HepG2 (cell line): ENCODE results near the gene ZBTB22. TPM values are rescaled to one million over a fixed set of nuclear protein-coding genes. Genes with fewer than 3 reads are reported as not detected.

Experiments used
- CHD2 ChIP-seq: IDR thresholded peaks from 2 replicates; pipeline ENCODE4 v1.6.1; 2011; ENCODE audit warnings: low read depth, low read length, improper control_type of control experiment
- MED8 ChIP-seq: sonication (generic); formaldehyde crosslinking; IDR thresholded peaks from 2 replicates; pipeline ENCODE4 v1.8.1; 2023; ENCODE audit warnings: mild to moderate bottlenecking, missing genetic modification reagents; ENCODE audit not compliant: insufficient replicate concordance
- MLXIP ChIP-seq: sonication (generic); formaldehyde crosslinking; IDR thresholded peaks from 2 replicates; pipeline ENCODE4 v1.9.0; 2021; ENCODE audit warnings: missing genetic modification reagents, borderline replicate concordance
- MNT ChIP-seq: fragments of 450-650 bp; IDR thresholded peaks from 2 replicates; pipeline ENCODE4 v1.6.1; 2016
- NCOR1 ChIP-seq: fragments of 200-600 bp; sonication (generic); IDR thresholded peaks from 2 replicates; pipeline ENCODE4 v1.7.0; 2017; ENCODE audit warnings: antibody characterized with exemption, low read length, borderline replicate concordance
- NR2F2 ChIP-seq: IDR thresholded peaks from 2 replicates; pipeline ENCODE4 v1.6.1; 2012; ENCODE audit warnings: low read depth, inconsistent platforms, borderline replicate concordance
- ZBTB46 ChIP-seq: sonication (generic); formaldehyde crosslinking; IDR thresholded peaks from 2 replicates; pipeline ENCODE4 v1.4.0; 2020; ENCODE audit warnings: mild to moderate bottlenecking, missing genetic modification reagents, borderline replicate concordance
- ZNF30 ChIP-seq: sonication (generic); formaldehyde crosslinking; IDR thresholded peaks from 2 replicates; pipeline ENCODE4 v1.5.0; 2020; ENCODE audit warnings: mild to moderate bottlenecking, missing genetic modification reagents
- ZNF326 ChIP-seq: sonication (generic); formaldehyde crosslinking; IDR thresholded peaks from 2 replicates; pipeline ENCODE4 v1.4.0; 2020; ENCODE audit warnings: missing genetic modification reagents, borderline replicate concordance
- ZNF451 ChIP-seq: sonication (generic); formaldehyde crosslinking; IDR thresholded peaks from 2 replicates; pipeline ENCODE4 v1.5.0; 2020; ENCODE audit warnings: mild to moderate bottlenecking, missing genetic modification reagents
- ZNF768 ChIP-seq: sonication (generic); formaldehyde crosslinking; IDR thresholded peaks from 2 replicates; pipeline ENCODE4 v1.4.0; 2020; ENCODE audit warnings: missing genetic modification reagents
- polyA plus RNA-seq, 8 experiments: library from polyadenylated mRNA; depleted of rRNA in 3 of 8; stranded (reverse) in 7 of 8; unstranded in 1 of 8; fragments of >200 nt; fragmentation: Illumina TruSeq in 4 of 8; extraction: Trizol in 4 of 8; gene quantifications; 2 replicates each; pipeline versions ENCODE4 v1.2.1 to v1.2.3, GENCODE V29; 2011 to 2016; ENCODE audit warnings: low read depth in 4 of 8, missing spikeins in 1 of 8, mixed read lengths in 1 of 8; ENCODE audit not compliant: insufficient read depth in 1 of 8
- total RNA-seq, 5 experiments: library from RNA; depleted of rRNA; stranded (reverse); fragments of >200 nt; fragmentation: Illumina TruSeq; extraction: Trizol; gene quantifications; 2 replicates each; pipeline ENCODE4 v1.2.3, GENCODE V29; 2016; ENCODE audit warnings: low read depth in 1 of 5
- TF ChIP-seq, protein P1 (sequence below): sonication (generic); formaldehyde crosslinking; IDR thresholded peaks from 2 replicates; pipeline ENCODE4 v1.4.0; 2020; ENCODE audit warnings: missing genetic modification reagents
- TF ChIP-seq, protein P2 (sequence below): sonication (generic); formaldehyde crosslinking; IDR thresholded peaks from 2 replicates; pipeline ENCODE4 v1.4.0; 2020; ENCODE audit warnings: low read depth, missing genetic modification reagents

The ZBTB22 gene
- total and polyA plus RNA-seq, 2 of the 13 experiments (the other 11 are each of a cell fraction or from before 2014, with no cell fraction given): 8.0 to 10.6 TPM

DNA sequence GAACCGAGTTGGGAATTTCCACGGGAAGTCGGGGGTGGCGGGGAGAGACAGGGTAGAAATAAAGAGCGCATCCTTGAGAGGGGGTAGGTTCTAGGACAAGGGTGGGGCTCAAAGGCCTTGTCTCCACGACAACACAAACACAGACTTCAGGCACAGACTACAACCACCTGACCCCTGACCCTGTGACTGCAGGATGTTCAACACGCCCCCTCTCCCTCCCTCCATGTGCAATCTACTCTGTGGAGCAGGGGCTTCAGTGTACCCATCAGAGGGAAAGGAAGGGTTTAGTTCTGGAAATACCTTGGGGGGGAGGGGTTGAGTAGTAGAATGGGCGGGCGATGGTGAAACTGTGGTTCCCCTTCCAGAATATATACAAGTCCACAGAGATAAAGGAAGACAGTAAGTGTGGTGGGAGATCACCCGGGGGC lies 3.0 kb downstream of the ZBTB22 start (continued):
- TF ChIP-seq ZNF30 (CRISPR knock-in tag): no peak
- TF ChIP-seq, protein P1, sequence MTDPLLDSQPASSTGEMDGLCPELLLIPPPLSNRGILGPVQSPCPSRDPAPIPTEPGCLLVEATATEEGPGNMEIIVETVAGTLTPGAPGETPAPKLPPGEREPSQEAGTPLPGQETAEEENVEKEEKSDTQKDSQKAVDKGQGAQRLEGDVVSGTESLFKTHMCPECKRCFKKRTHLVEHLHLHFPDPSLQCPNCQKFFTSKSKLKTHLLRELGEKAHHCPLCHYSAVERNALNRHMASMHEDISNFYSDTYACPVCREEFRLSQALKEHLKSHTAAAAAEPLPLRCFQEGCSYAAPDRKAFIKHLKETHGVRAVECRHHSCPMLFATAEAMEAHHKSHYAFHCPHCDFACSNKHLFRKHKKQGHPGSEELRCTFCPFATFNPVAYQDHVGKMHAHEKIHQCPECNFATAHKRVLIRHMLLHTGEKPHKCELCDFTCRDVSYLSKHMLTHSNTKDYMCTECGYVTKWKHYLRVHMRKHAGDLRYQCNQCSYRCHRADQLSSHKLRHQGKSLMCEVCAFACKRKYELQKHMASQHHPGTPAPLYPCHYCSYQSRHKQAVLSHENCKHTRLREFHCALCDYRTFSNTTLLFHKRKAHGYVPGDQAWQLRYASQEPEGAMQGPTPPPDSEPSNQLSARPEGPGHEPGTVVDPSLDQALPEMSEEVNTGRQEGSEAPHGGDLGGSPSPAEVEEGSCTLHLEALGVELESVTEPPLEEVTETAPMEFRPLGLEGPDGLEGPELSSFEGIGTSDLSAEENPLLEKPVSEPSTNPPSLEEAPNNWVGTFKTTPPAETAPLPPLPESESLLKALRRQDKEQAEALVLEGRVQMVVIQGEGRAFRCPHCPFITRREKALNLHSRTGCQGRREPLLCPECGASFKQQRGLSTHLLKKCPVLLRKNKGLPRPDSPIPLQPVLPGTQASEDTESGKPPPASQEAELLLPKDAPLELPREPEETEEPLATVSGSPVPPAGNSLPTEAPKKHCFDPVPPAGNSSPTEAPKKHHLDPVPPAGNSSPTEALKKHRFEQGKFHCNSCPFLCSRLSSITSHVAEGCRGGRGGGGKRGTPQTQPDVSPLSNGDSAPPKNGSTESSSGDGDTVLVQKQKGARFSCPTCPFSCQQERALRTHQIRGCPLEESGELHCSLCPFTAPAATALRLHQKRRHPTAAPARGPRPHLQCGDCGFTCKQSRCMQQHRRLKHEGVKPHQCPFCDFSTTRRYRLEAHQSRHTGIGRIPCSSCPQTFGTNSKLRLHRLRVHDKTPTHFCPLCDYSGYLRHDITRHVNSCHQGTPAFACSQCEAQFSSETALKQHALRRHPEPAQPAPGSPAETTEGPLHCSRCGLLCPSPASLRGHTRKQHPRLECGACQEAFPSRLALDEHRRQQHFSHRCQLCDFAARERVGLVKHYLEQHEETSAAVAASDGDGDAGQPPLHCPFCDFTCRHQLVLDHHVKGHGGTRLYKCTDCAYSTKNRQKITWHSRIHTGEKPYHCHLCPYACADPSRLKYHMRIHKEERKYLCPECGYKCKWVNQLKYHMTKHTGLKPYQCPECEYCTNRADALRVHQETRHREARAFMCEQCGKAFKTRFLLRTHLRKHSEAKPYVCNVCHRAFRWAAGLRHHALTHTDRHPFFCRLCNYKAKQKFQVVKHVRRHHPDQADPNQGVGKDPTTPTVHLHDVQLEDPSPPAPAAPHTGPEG: no peak
- TF ChIP-seq ZNF326: no peak
- TF ChIP-seq ZBTB46 (CRISPR knock-in tag): no peak
- TF ChIP-seq ZNF451 (CRISPR knock-in tag): no peak
- TF ChIP-seq MNT: peak; percentile 35; the same call in 1 of the 2 replicates
- TF ChIP-seq MLXIP (CRISPR knock-in tag): no peak
- TF ChIP-seq NR2F2: peak; percentile 71; the same call in 1 of the 2 replicates
- TF ChIP-seq MED8 (CRISPR knock-in tag): no peak
- TF ChIP-seq NCOR1: 0 out of 2 replicates have a peak, but pooled peaks have one; percentile 21
- TF ChIP-seq ZNF768: no peak
- TF ChIP-seq CHD2: no peak
- TF ChIP-seq, protein P2, sequence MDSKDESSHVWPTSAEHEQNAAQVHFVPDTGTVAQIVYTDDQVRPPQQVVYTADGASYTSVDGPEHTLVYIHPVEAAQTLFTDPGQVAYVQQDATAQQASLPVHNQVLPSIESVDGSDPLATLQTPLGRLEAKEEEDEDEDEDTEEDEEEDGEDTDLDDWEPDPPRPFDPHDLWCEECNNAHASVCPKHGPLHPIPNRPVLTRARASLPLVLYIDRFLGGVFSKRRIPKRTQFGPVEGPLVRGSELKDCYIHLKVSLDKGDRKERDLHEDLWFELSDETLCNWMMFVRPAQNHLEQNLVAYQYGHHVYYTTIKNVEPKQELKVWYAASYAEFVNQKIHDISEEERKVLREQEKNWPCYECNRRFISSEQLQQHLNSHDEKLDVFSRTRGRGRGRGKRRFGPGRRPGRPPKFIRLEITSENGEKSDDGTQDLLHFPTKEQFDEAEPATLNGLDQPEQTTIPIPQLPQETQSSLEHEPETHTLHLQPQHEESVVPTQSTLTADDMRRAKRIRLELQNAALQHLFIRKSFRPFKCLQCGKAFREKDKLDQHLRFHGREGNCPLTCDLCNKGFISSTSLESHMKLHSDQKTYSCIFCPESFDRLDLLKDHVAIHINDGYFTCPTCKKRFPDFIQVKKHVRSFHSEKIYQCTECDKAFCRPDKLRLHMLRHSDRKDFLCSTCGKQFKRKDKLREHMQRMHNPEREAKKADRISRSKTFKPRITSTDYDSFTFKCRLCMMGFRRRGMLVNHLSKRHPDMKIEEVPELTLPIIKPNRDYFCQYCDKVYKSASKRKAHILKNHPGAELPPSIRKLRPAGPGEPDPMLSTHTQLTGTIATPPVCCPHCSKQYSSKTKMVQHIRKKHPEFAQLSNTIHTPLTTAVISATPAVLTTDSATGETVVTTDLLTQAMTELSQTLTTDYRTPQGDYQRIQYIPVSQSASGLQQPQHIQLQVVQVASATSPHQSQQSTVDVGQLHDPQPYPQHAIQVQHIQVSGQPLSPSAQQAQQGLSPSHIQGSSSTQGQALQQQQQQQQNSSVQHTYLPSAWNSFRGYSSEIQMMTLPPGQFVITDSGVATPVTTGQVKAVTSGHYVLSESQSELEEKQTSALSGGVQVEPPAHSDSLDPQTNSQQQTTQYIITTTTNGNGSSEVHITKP (CRISPR knock-in tag): no peak
